ENCODE measurements around the gene HIGD1C.
"Not testable (repeated sequence)": the region's sequence is repeated elsewhere in the genome, so short reads cannot be mapped to it uniquely, and the experiment has no call there.

The HIGD1C gene

GRCh38 chr12:50926415-50926814 is 25.9 kb upstream of the HIGD1C start:
- Histone ChIP-seq H3K79me2 (ENCODE audit: insufficient read depth, low read length) (peaks cover 50% of the 10 kb centered on the region), H3K4me2 (ENCODE audit: low read length) (peak overlapping the region; percentile 99), H4K20me1 (ENCODE audit: insufficient read depth, low read length) (no peaks in the 10 kb centered on the region), H3K9me3 (ENCODE audit: low read length) (no peaks in the 10 kb centered on the region), H3F3A (ENCODE audit: insufficient read depth, low read length) (0 out of 2 replicates have a peak, but pooled peaks cover 9% of the 10 kb centered on the region), H3K36me3 (ENCODE audit: insufficient read depth, low read length) (peaks cover 50% of the 10 kb centered on the region), H3K4me3 (ENCODE audit: low read depth, low read length, poor library complexity, severe bottlenecking) (peak overlapping the region; percentile 87), H3K4me1 (ENCODE audit: insufficient read depth, low read length, severe bottlenecking) (peaks cover 63% of the 10 kb centered on the region), H3K27ac (ENCODE audit: low read depth, low read length, poor library complexity, severe bottlenecking) (peak overlapping the region; percentile 99), H2AFZ (ENCODE audit: low read length) (no peak overlapping the region), H3K27me3 (ENCODE audit: insufficient read depth, low read length) (no peaks in the 10 kb centered on the region), H3K9ac (ENCODE audit: low read length) (peak overlapping the region; percentile 89), H3K9me2 (ENCODE audit: low read depth, low read length) (no peaks in the 10 kb centered on the region)
- TF ChIP-seq EZH2 (IDR thresholded peaks at IDR 0.05; ENCODE audit: borderline replicate concordance, low read length), result no peak
- TF ChIP-seq, protein P1, sequence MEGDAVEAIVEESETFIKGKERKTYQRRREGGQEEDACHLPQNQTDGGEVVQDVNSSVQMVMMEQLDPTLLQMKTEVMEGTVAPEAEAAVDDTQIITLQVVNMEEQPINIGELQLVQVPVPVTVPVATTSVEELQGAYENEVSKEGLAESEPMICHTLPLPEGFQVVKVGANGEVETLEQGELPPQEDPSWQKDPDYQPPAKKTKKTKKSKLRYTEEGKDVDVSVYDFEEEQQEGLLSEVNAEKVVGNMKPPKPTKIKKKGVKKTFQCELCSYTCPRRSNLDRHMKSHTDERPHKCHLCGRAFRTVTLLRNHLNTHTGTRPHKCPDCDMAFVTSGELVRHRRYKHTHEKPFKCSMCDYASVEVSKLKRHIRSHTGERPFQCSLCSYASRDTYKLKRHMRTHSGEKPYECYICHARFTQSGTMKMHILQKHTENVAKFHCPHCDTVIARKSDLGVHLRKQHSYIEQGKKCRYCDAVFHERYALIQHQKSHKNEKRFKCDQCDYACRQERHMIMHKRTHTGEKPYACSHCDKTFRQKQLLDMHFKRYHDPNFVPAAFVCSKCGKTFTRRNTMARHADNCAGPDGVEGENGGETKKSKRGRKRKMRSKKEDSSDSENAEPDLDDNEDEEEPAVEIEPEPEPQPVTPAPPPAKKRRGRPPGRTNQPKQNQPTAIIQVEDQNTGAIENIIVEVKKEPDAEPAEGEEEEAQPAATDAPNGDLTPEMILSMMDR (IDR thresholded peaks at IDR 0.05; ENCODE audit: low read length), result no peak

DNA sequence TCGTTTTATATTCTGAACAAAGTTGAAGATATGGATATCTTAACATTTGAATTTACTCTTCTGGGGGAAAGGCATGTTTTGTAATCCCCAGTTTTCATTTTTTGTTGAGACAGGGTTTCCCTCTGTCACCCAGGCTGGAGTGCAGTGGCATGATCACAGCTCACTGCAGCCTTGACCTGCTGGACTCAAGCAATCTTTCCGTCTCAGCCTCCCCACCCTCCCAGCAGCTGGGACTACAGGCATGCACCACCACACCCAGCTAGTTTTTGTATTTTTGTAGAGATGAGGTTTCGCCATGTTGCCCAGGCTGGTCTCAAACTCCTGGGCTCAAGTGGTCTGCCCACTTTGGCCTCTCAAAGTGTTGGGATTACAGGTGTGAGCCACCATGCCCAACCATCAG is 25.4 kb upstream of the HIGD1C start:
- not testable (repeated sequence) for H3K27me3 ChIP-seq (ENCODE audit: insufficient read depth, low read length); H3F3A ChIP-seq (ENCODE audit: insufficient read depth, low read length); H3K9me2 ChIP-seq (ENCODE audit: low read depth, low read length); H3K9me3 ChIP-seq (ENCODE audit: low read length); H2AFZ ChIP-seq (ENCODE audit: low read length); H4K20me1 ChIP-seq (ENCODE audit: insufficient read depth, low read length)
- peaks cover 57% of the 10 kb centered on the region for H3K4me1 ChIP-seq (ENCODE audit: insufficient read depth, low read length, severe bottlenecking)
- peaks cover 50% of the 10 kb centered on the region for H3K79me2 ChIP-seq (ENCODE audit: insufficient read depth, low read length)
- H3K36me3 ChIP-seq (ENCODE audit: insufficient read depth, low read length), result peaks cover 55% of the 10 kb centered on the region
- peak overlapping the region; percentile 99 for H3K4me2 ChIP-seq (ENCODE audit: low read length)
- peak overlapping the region; percentile 99 for H3K27ac ChIP-seq (ENCODE audit: low read depth, low read length, poor library complexity, severe bottlenecking)
- peak overlapping the region; percentile 89 for H3K9ac ChIP-seq (ENCODE audit: low read length)
- H3K4me3 ChIP-seq (ENCODE audit: low read depth, low read length, poor library complexity, severe bottlenecking), result peak overlapping the region; percentile 87

GRCh38 chr12:50927356-50927755 is 25.0 kb upstream of the HIGD1C start:
- H3K9ac ChIP-seq (ENCODE audit: low read length), result peak overlapping the region; percentile 89
- peaks cover 50% of the 10 kb centered on the region for H3K79me2 ChIP-seq (ENCODE audit: insufficient read depth, low read length)
- peak overlapping the region; percentile 99 for H3K4me2 ChIP-seq (ENCODE audit: low read length)
- no peaks in the 10 kb centered on the region for H3K9me2 ChIP-seq (ENCODE audit: low read depth, low read length)
- TF ChIP-seq, protein P1 (IDR thresholded peaks at IDR 0.05; ENCODE audit: low read length), result no peak
- TF ChIP-seq EZH2 (IDR thresholded peaks at IDR 0.05; ENCODE audit: borderline replicate concordance, low read length), result no peak
- H3K27ac ChIP-seq (ENCODE audit: low read depth, low read length, poor library complexity, severe bottlenecking), result peak overlapping the region; percentile 99
- H3K4me3 ChIP-seq (ENCODE audit: low read depth, low read length, poor library complexity, severe bottlenecking), result peak overlapping the region; percentile 87
- H4K20me1 ChIP-seq (ENCODE audit: insufficient read depth, low read length), result no peaks in the 10 kb centered on the region
- H2AFZ ChIP-seq (ENCODE audit: low read length), result no peak overlapping the region
- no peaks in the 10 kb centered on the region for H3K9me3 ChIP-seq (ENCODE audit: low read length)
- 0 out of 2 replicates have a peak, but pooled peaks cover 9% of the 10 kb centered on the region for H3F3A ChIP-seq (ENCODE audit: insufficient read depth, low read length)
- no peaks in the 10 kb centered on the region for H3K27me3 ChIP-seq (ENCODE audit: insufficient read depth, low read length)
- peaks cover 54% of the 10 kb centered on the region for H3K4me1 ChIP-seq (ENCODE audit: insufficient read depth, low read length, severe bottlenecking)
- H3K36me3 ChIP-seq (ENCODE audit: insufficient read depth, low read length), result peaks cover 60% of the 10 kb centered on the region

GRCh38 chr12:50927766-50928224 is 24.5 kb upstream of the HIGD1C start:
- no peak overlapping the region for H2AFZ ChIP-seq (ENCODE audit: low read length)
- peak overlapping the region; percentile 99 for H3K27ac ChIP-seq (ENCODE audit: low read depth, low read length, poor library complexity, severe bottlenecking)
- H3K4me1 ChIP-seq (ENCODE audit: insufficient read depth, low read length, severe bottlenecking), result peaks cover 54% of the 10 kb centered on the region
- 0 out of 2 replicates have a peak, but pooled peaks cover 5% of the 10 kb centered on the region for H3F3A ChIP-seq (ENCODE audit: insufficient read depth, low read length)
- peaks cover 64% of the 10 kb centered on the region for H3K36me3 ChIP-seq (ENCODE audit: insufficient read depth, low read length)
- H3K27me3 ChIP-seq (ENCODE audit: insufficient read depth, low read length), result no peaks in the 10 kb centered on the region
- no peaks in the 10 kb centered on the region for H3K9me3 ChIP-seq (ENCODE audit: low read length)
- H3K79me2 ChIP-seq (ENCODE audit: insufficient read depth, low read length), result peaks cover 50% of the 10 kb centered on the region
- no peaks in the 10 kb centered on the region for H4K20me1 ChIP-seq (ENCODE audit: insufficient read depth, low read length)
- H3K9ac ChIP-seq (ENCODE audit: low read length), result peak overlapping the region; percentile 89
- TF ChIP-seq EZH2 (IDR thresholded peaks at IDR 0.05; ENCODE audit: borderline replicate concordance, low read length), result no peak
- TF ChIP-seq, protein P1 (IDR thresholded peaks at IDR 0.05; ENCODE audit: low read length), result no peak
- no peaks in the 10 kb centered on the region for H3K9me2 ChIP-seq (ENCODE audit: low read depth, low read length)
- peak overlapping the region; percentile 87 for H3K4me3 ChIP-seq (ENCODE audit: low read depth, low read length, poor library complexity, severe bottlenecking)
- H3K4me2 ChIP-seq (ENCODE audit: low read length), result peak overlapping the region; percentile 99
